ENCODE results near the gene TPP1. TPM values are rescaled to one million over a fixed set of nuclear protein-coding genes. Genes with fewer than 3 reads are reported as not detected.
A peak's percentile ranks its signal among the peaks of the same experiment; 100 is the strongest.

The TPP1 gene
- total RNA-seq, 4 donors from 2014 or later: 51.3 to 97.3 (median 69.1) TPM

- WGBS, 2 donors: 65 to 78% methylated on average over 41 to 68 of the region's 102 CpGs
- peak overlapping the region in 1 of 3 donors; percentile 24 for H3K4me3 ChIP-seq (replicated peaks in 1 of 3)
Observed at GRCh38 chr11:6629892-6630631, 10.8 kb upstream of the TPP1 start.

GRCh38 chr11:6629573-6629891, 10.3 kb upstream of the TPP1 start:
- intact Hi-C loops (cut with DNase I): no loop called here
- H3K27me3 ChIP-seq: no peaks in the 10 kb centered on the region
- WGBS, 2 donors: 90 to 92% methylated on average over 24 of the region's 24 CpGs
- peaks cover 0 to 7% of the 10 kb centered on the region in 2 donors for H3K4me1 ChIP-seq
- H3K27ac ChIP-seq: no peak overlapping the region
- H3K9me3 ChIP-seq: no peaks in the 10 kb centered on the region
- TF ChIP-seq CTCF (IDR thresholded peaks at IDR 0.05): no peak
- no peak for TF ChIP-seq POLR2A (IDR thresholded peaks at IDR 0.05)
- no peak for DNase-seq
- H3K4me3 ChIP-seq (replicated peaks in 1 of 3): no peak overlapping the region
- peaks cover 0 to 3% of the 10 kb centered on the region in 2 donors for H3K36me3 ChIP-seq

More at GRCh38 chr11:6629892-6630631, 10.8 kb upstream of the TPP1 start:
- Histone ChIP-seq H3K27me3 (no peaks in the 10 kb centered on the region), H3K36me3 (peaks cover 0 to 3% of the 10 kb centered on the region in 2 donors), H3K9me3 (no peaks in the 10 kb centered on the region), H3K4me1 (peaks cover 0 to 10% of the 10 kb centered on the region in 2 donors), H3K27ac (no peak overlapping the region)
- intact Hi-C loops (cut with DNase I): no loop called here
- TF ChIP-seq CTCF (IDR thresholded peaks at IDR 0.05) (no peak), POLR2A (IDR thresholded peaks at IDR 0.05) (no peak)
- peak in 1 of 2 donors; percentile 34 for DNase-seq

- H3K4me1 ChIP-seq: peaks cover 0 to 7% of the 10 kb centered on the region in 2 donors
- 86 to 100% methylated on average over 4 of the region's 4 CpGs for WGBS, 2 donors
- peaks cover 0 to 3% of the 10 kb centered on the region in 2 donors for H3K36me3 ChIP-seq
- no peak for DNase-seq
- H3K27me3 ChIP-seq: no peaks in the 10 kb centered on the region
- no peak overlapping the region for H3K4me3 ChIP-seq (replicated peaks in 1 of 3)
- H3K27ac ChIP-seq: no peak overlapping the region
- H3K9me3 ChIP-seq: no peaks in the 10 kb centered on the region
- intact Hi-C loops (cut with DNase I): no loop called here
- TF ChIP-seq POLR2A (IDR thresholded peaks at IDR 0.05): no peak
Observed at GRCh38 chr11:6628526-6628925, 9.3 kb upstream of the TPP1 start.

- intact Hi-C loops (cut with DNase I): no loop called here
- H3K36me3 ChIP-seq: peaks cover 0 to 3% of the 10 kb centered on the region in 2 donors
- H3K4me3 ChIP-seq (replicated peaks in 1 of 3): no peak overlapping the region
- H3K4me1 ChIP-seq: peaks cover 0 to 7% of the 10 kb centered on the region in 2 donors
- no peaks in the 10 kb centered on the region for H3K27me3 ChIP-seq
- no peak for DNase-seq
- WGBS, 2 donors: 83 to 88% methylated on average over 2 of the region's 2 CpGs
- H3K9me3 ChIP-seq: no peaks in the 10 kb centered on the region
- H3K27ac ChIP-seq: no peak overlapping the region
- no peak for TF ChIP-seq POLR2A (IDR thresholded peaks at IDR 0.05)
- TF ChIP-seq CTCF (IDR thresholded peaks at IDR 0.05): no peak
Observed at GRCh38 chr11:6627762-6628241, 8.6 kb upstream of the TPP1 start.

- TF ChIP-seq CTCF (IDR thresholded peaks at IDR 0.05) (no peak), POLR2A (IDR thresholded peaks at IDR 0.05) (no peak)
- Histone ChIP-seq H3K36me3 (peaks cover 0 to 3% of the 10 kb centered on the region in 2 donors), H3K27me3 (no peaks in the 10 kb centered on the region), H3K4me3 (replicated peaks in 1 of 3) (no peak overlapping the region), H3K27ac (no peak overlapping the region), H3K9me3 (no peaks in the 10 kb centered on the region), H3K4me1 (peaks cover 0 to 7% of the 10 kb centered on the region in 2 donors)
- DNase-seq: no peak
- WGBS, 2 donors: 69 to 80% methylated on average over 4 to 12 of the region's 19 CpGs
- intact Hi-C loops (cut with DNase I): no loop called here
Observed at GRCh38 chr11:6626971-6627761, 7.9 kb upstream of the TPP1 start.

All from thyroid gland (tissue), 4 donors.